NB4 (cell line): ENCODE measurements around the gene CCDC54.
"Not testable (repeated sequence)": the region's sequence is repeated elsewhere in the genome, so short reads cannot be mapped to it uniquely, and the experiment has no call there.

Experiments used
- DNase-seq: peaks from one replicate; pipeline ENCODE4 v3.0.0; 2010; ENCODE audit warnings: low read depth
- H3K4me3 ChIP-seq: one replicate; pipeline ENCODE4 v1.5.1; 2011; ENCODE audit warnings: mild to moderate bottlenecking, low read depth, low read length, moderate library complexity
- CTCF ChIP-seq: IDR thresholded peaks from one replicate; pipeline ENCODE4 v1.5.1; 2012; ENCODE audit warnings: low read depth, low read length
- MAX ChIP-seq: IDR thresholded peaks from 2 replicates; pipeline ENCODE4 v1.6.1; 2011; ENCODE audit warnings: low read depth, low read length
- MYC ChIP-seq: IDR thresholded peaks from 2 replicates; pipeline ENCODE4 v1.6.1; 2011; ENCODE audit warnings: low read depth, low read length
- POLR2A ChIP-seq: IDR thresholded peaks from 2 replicates; pipeline ENCODE4 v1.6.1; 2011; ENCODE audit warnings: mild to moderate bottlenecking; ENCODE audit not compliant: insufficient read length; ENCODE audit errors: extremely low read depth

Gene CCDC54

DNA sequence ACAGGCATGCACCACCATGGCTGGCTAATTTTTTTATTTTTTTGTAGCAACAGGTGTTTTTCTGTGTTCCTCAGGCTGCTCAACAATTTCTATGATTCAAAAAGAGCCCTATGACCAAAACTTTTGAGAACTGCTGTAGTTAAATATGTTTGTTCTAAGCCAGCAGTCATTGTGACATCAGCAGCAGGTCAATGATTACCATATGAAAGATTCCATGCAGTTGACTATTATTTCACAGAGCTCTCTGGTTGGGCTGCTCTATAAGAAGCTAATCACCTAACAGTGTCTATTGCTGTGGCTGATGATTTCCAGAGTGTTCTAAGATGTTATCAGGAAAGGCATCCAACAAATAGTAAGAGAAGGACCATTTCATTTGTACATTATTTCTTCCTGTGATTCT lies at the start of gene CCDC54:
TSS of gene CCDC54 (plus strand) at position 289 of the 400 bp plus-strand sequence. CDS start 149 bp downstream, outside the sequence.
- TF ChIP-seq MAX (no peak), CTCF (no peak), MYC (no peak), POLR2A (no peak)
- DNase-seq: no peak
- no peak within 1 kb of the TSS for H3K4me3 ChIP-seq

GRCh38 chr3:107328069-107328468 lies 49.2 kb upstream of the CCDC54 start:
- DNase-seq: peak; percentile 10

DNA sequence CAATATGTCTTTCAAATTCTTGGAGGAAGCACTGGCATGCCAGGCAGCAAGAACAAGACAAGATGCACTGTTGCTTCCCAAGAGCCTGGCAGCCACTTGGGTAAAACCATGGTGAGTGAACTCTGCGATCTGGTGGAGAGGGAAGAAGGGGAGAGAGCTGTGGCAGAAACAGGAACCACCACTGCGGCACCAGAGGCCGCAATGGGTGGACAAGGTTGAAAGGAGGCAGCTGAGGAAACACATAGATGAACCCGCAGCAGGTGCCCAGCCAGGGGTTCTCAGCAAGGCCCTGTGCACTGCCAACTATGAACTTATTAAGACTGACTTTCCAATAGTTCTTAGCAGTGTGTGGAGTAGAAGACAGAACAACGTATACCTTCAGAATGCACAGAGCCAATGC lies 48.2 kb upstream of the CCDC54 start:
- DNase-seq: no peak
- TF ChIP-seq MYC: no peak
- TF ChIP-seq MAX: no peak
- TF ChIP-seq POLR2A: no peak
- no peak for TF ChIP-seq CTCF

More at GRCh38 chr3:107328069-107328468, 49.2 kb upstream of the CCDC54 start:
- no peak overlapping the region for H3K4me3 ChIP-seq
- no peak for TF ChIP-seq CTCF
- no peak for TF ChIP-seq POLR2A
- no peak for TF ChIP-seq MYC
- no peak for TF ChIP-seq MAX

GRCh38 chr3:107339690-107340089 lies 37.5 kb upstream of the CCDC54 start:
- H3K4me3 ChIP-seq, DNase-seq: not testable (repeated sequence)

More for the DNA sequence above, 48.2 kb upstream of the CCDC54 start:
- no peak overlapping the region for H3K4me3 ChIP-seq

DNA sequence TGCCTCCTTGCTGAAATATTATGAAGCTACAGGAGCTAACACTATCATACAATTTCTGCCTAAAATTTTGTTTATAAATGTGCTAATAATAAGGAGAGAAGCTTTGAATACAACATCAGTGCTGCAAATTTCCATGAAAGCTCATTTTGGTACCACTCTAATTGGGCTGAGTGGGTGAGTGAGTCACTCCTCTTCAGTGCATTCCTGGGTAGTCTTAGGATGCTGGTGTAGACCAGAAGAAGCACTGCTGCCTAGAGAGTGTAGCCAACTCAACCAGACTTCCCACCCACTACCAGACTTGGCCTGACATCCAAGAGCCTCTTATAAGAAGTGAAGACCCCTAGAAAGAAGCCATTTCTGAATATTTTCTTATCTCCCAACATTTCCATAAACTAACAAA lies 32.5 kb upstream of the CCDC54 start:
- no peak for TF ChIP-seq POLR2A
- TF ChIP-seq MAX: no peak
- TF ChIP-seq CTCF: no peak
- no peak for TF ChIP-seq MYC
- no peak for DNase-seq

GRCh38 chr3:107345822-107346405 lies 31.3 kb upstream of the CCDC54 start:
- no peak for DNase-seq
- TF ChIP-seq MYC (no peak), POLR2A (no peak), MAX (no peak), CTCF (no peak)
- H3K4me3 ChIP-seq: no peak overlapping the region

More for the DNA sequence above, 32.5 kb upstream of the CCDC54 start:
- H3K4me3 ChIP-seq: no peak overlapping the region
